Globus pallidus (tissue), 1 donor: Measurements from ENCODE around the gene ASB10.
A peak's percentile ranks its signal among the peaks of the same experiment; 100 is the strongest.

Experiments used
- DNase-seq: peaks from one replicate; pipeline ENCODE4 v3.0.0-alpha.2; 2015; ENCODE audit warnings: low spot score

The ASB10 gene

DNA sequence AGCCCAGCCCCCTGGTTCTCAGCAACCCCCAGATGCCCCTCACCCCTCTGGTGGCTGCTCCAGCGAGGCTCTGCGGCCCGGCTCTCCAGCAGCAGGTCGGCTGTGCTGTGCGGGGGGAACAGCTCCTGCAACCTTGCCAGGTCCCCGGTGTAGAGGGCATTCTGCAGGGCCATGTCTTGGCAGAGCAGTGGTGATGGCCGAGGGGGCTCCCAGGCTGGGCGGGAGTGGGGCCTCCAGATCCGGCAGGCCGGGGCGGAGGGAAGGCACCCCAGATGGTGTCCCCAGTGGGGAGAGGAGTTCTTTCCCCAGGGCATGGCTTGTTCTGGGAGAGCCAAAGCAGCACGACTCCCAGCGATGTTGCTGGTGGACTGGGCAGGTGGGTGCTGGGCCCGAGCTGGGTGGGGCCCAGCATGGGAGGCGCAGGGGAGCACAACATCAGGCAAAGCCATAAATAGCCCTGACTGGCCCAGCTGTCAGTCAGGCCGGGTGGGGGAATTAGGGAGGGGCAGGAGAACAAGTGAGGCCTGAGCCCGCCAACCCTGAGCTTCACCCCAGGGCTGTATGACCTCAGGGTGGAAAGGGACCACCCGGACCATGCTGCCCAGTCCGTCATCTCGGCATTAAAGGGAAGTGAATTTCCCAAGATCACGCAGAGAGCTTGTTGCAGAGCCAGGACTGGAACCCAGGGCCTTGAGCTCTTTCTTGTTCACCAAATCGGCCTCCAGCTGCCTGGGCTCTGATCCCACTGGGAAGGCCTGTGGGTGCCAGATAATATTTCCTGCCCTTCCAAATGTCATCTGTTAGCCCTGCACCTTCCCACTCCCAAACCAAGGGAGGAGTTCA lies 580 bp upstream of the ASB10 start:
- no peak for DNase-seq

GRCh38 chr7:151185762-151186639 lies 1.0 kb downstream of the ASB10 start:
- DNase-seq, result no peak

DNA sequence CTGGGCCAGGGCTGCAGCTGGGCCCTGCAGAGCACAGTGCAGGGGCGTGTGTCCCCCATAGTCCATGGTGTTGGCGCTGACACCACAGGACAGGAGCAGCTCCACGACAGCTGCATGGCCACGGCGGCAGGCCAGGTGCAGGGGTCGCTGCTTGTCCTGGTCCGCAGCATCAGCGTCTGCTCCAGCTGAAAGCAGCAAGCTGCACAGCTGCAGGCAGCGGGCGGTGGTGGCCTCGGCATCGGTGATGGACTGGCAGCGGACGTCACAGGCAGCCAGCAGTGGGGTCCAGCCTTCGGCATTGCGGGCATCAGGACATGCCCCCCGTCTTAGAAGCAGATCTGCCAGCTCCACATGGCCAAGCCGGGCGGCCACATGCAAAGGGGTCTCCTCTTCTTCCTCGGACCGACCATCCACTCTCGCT lies 6.0 kb downstream of the ASB10 start:
- peak; percentile 7 for DNase-seq

- no peak for DNase-seq
These were observed 7.1 kb downstream of the ASB10 start for GRCh38 chr7:151179946-151180345.

- DNase-seq, result no peak
These were observed 7.7 kb downstream of the ASB10 start for GRCh38 chr7:151179287-151179860.

- DNase-seq, result no peak
These were observed 8.2 kb downstream of the ASB10 start for GRCh38 chr7:151178831-151179230.

DNA sequence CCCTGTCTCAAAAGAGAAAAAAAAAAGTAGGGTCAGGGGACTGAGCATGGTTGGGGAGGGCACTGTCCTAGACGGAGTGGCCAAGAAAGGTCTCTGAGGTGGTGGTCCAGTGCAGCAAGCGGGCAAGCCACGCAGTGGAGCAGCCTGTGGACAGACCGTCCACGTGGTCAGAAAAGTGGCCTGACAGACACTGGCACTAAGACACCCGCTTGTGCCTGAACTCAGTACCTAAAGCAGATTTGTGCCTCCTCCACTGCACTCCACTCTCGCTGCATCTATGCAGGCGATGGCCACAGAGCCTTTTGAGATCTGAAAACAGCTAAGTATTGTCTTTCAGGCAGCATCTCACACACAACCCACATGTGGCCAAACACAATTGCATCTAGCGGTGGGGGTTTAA lies 8.8 kb downstream of the ASB10 start:
- DNase-seq, result no peak

GRCh38 chr7:151177310-151177709 lies 9.7 kb downstream of the ASB10 start:
- DNase-seq, result no peak

DNA sequence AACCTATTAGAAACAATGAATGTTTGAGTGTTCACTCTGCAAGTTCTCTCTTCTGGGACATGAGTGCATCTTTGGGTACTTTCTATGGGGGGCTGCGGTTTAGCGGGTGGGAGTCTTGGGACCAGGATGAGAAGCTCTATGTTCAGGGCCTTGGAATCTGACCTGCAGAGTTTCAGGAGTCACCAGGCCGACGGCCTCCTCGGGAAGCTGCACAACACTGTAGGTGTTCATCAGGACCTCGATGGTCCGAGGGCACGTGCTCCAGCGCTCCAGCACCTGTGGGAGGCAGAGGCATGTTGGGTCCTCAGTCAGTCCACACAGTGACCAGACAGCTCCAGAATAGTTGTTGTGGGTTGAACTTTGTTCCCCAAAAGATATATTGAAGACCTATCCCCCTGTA lies 10.6 kb downstream of the ASB10 start:
- DNase-seq, result no peak

GRCh38 chr7:151175793-151176311 lies 11.2 kb downstream of the ASB10 start:
- DNase-seq, result no peak

GRCh38 chr7:151175047-151175792 lies 11.8 kb downstream of the ASB10 start:
- no peak for DNase-seq

DNA sequence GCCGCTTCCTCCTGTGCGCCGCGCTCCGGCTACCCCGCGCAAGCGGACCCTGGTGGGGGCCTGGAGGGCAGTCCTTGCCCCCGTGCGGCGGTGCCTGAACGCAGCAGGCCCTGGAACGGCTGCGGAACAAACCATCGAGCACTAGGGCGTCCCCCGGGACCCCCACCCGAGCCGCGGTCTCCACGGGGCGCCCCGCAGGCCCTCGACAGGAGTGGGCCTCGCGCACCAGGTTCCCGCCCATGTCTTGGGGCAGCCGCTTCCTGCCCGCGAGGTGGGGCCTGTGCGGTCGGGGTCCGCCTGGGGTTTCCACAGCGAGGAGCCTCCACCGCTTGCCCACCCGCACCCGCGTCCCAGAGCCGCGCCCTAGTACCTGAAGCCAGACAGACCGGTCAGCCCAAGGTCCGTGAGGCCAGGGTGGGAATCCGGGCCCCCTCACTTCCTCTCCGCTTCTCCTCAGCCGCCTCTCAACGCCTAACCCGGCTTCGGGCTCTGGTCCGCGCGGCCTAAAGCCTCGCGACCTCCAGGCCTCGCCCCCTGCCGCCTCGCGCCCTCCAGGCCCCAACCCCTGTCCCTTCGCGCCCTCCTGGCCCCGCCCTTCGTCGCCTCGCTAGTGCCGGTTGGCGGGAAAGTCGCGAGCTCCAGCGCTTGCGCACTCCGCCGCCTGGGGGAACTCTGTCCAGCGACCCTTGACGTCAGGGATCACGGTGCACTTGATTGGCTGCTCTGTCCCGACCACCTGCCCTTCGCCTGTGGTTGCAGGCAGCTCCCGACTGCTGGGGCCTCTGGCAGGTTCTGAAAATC lies 12.6 kb downstream of the ASB10 start:
- no peak for DNase-seq

DNA sequence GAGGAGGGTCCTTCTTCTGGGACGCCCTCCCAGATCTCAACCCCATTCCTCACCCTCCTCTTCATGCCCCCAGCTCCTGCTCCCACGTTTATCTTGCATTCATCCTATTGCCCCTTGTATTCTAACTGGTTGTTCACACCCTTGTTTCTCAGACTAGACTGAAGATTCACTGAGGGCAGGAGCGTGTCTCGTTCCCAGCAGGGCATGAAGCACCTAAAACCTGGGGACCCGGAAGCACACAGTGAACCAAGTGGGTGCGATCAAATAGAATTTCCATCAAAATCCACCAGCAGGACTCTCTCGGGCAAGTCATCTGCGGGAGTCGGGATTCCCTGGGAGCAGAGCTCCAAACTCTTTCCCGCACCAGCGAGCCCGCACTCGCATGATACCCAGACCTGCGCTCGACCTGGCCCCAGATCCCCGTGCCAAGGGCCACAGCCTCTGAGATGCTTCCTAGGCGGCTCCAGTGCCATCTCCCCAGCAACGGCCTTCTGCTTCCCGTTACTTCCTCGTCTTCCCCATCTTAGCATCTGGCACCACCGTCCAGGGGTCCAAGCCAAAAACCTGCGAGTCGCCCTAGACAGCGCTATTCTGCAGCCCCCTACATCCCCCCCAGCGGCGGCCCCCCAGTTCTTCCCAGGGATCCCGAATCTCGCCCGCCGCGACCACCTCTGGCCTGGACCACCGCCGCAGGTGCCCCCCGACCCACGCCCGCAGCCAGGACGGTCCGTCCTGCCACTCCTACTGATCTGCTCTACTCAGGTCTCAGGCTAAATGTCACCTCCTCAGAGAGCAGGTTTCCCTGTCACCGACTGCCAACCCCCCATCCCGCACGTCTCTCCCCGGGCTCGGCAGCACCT lies 13.4 kb downstream of the ASB10 start:
- no peak for DNase-seq

DNA sequence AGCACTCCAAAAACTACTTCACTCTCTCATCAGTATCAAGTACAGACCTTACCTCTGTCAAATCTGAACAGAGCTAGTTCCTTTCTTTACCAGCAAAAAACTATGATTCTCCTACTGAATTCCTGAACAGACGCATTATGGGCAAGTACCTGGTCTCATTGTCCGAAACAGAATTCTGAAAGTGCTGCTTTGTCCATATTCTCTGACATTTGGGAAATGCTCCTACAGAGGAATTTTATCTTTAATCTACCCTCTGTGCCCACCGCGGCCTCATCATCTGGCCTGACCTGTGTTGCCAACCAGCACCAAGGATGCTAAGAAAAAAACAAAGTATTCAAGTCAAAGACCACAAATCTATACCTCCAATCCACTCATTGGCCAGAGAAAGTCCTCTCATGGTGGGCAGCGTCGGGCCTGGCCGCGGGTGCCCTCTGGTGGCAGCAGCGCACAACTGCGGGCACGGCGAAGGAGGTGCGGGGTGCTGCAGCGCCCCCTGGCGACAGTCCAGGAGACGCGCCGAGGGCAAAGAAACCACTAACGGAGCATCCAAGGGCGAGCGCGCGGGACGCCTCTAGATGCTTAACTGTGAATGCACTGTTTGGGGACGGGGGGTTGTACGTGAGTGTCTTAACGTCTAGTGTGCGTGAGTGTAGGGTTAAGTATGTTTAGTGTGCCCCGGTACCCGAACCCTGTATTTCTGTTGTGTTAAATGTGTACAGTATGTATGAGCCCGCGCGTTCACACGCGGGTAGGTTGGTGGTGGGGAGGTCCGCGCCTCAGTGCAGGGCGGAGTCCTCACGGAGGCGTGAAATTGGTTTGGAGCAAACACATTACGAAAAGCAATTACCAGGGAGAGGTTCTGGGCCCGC lies 14.5 kb downstream of the ASB10 start:
- DNase-seq, result peak; percentile 72

DNA sequence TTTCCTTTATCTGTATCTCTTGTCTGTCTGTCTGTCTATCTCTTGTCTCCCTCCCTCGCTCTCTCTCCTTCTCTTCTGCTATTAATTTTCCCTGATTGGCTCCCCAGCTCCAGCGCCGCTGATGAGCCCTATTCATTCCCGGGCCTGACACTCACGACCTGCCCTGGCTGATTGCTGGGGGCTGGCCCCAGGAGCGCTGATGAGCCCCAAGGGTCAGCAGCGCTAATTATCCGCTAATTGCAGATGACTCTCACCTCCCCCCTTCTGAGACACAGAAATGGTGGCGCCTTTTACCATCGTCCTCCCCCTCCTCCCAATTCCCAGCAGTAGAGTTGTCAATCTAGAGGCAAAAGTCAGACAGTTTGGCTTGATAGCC lies 18.3 kb downstream of the ASB10 start:
- no peak for DNase-seq

DNA sequence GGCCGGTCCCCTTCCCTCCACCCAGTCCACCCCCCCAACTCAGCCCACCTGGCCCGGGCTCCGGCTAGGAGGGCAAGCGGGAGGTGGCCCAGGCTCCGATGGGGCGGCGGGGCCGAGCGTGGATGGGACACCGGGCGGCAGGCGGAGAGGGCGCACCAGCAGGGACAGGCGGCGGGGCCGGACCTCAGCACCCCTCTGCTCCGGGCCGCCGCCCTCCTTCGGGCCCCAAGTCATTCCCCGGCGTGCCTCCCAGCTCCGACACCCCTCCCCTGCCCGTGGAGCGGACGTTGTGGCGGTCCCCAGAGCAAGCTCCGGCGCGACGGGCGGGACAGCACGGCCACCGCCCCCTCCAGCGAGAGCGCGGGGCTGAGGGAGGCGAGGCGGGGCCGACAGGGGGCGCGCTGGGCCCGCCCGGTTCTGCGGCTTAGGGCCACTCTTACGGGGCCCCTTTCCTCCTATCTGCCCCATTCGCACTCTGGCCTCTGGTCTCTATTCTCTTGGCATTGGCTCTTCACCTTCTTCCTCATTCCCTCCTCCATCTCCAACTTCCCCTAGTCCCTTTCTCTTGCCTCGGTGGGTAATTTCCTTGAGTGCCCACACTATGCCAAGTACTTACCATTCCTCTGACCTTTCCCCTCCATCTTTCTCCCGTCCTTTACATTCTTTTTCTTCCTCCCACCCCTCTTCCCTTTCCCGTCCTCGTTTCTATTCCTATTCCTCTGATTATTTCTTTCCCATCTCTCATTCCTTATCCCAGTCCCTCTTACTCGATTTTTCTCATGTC lies 18.9 kb downstream of the ASB10 start:
- no peak for DNase-seq

DNA sequence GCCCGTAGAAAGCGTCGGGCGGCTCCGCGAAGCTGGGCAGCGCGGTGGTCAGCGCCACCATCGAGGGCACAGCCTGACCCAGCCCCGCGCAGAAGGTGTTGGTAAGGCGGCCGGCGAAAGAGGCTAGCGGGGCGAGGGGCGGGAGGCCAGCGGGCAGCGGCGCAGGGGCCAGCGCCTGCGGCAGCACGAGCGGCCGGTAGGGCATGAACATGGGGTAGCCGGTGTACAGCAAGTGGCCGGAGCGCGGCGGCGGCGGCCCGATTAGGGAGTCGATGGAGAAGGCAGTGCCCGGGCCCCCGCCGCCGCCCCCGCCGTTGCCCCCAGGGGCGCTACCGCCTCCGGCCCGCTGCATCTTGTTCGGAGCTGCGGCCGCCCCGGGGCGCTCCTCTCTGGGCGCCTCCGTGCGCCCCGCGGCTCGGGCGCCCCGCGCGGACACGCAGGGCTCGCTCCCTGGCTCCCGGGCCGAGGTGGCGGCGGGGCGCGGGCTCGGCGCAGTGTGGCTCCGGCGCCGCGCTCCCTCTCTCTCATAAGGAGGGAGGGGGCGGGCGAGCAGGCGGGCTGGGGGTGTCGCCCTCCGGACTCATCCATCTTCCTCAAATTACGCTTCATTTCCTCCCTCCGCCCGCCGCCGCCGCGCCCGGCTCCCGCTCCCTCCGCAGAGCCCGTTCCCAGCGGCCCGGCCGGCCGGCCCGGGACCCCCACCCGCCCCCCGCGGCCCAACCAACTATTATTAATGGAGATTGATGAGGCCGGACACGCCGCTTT lies 19.7 kb downstream of the ASB10 start, which contains the start of gene GBX1:
GBX1 (minus strand) TSS at position 498 of the 765 bp plus-strand sequence; CDS start at position 352, 146 bp downstream.
- DNase-seq, result no peak
